Gastrocnemius medialis (tissue), 4 donors: Measurements from ENCODE around the gene GALNT13. TPM values are rescaled to one million over a fixed set of nuclear protein-coding genes. Genes with fewer than 3 reads are reported as not detected.

Source experiments
- ATAC-seq, 2 donors: fragments of 150-250 bp; one replicate each; pipeline ENCODE4 v1.9.1; 2016
- DNase-seq, 2 donors: peaks; one replicate each; pipeline ENCODE4 v3.0.0-alpha.2; 2019
- H3K27ac ChIP-seq, 4 donors: fragments of 200-600 bp; sonication (generic); 1 replicate in 1 of 4; 2 replicates in 3 of 4; pipeline ENCODE4 v1.5.1; 2016 to 2018; ENCODE audit warnings: mild to moderate bottlenecking in 2 of 4, moderate library complexity in 1 of 4
- H3K27me3 ChIP-seq, 3 donors: fragments of 200-600 bp; sonication (generic) in 2 of 3; 1 replicate in 1 of 3; 2 replicates in 2 of 3; pipeline versions ENCODE4 v1.5.1 to v1.6.0; 2016 to 2019; ENCODE audit warnings: mild to moderate bottlenecking in 1 of 3, moderate library complexity in 1 of 3
- H3K36me3 ChIP-seq, 2 donors: fragments of 200-600 bp; sonication (generic) in 1 of 2; one replicate each; pipeline ENCODE4 v1.5.1; 2017 to 2018
- H3K4me1 ChIP-seq, 2 donors: fragments of 200-600 bp; sonication (generic) in 1 of 2; one replicate each; pipeline ENCODE4 v1.5.1; 2016 to 2017; ENCODE audit warnings: mild to moderate bottlenecking in 2 of 2
- H3K4me3 ChIP-seq, 4 donors: fragments of 200-600 bp; sonication (generic) in 3 of 4; 1 replicate in 1 of 4; 2 replicates in 3 of 4; pipeline ENCODE4 v1.5.1; 2016 to 2019; ENCODE audit warnings: mild to moderate bottlenecking in 2 of 4
- H3K9me3 ChIP-seq, 3 donors: fragments of 200-600 bp; sonication (generic) in 2 of 3; 1 replicate in 1 of 3; 2 replicates in 2 of 3; pipeline ENCODE4 v1.5.1; 2016 to 2019
- CTCF ChIP-seq, 5 experiments: fragments of 450-650 bp in 3 of 5; fragments of 200-600 bp in 2 of 5; sonication (generic) in 2 of 5; IDR thresholded peaks in 4 of 5; conservative IDR thresholded peaks in 1 of 5; 1 replicate in 4 of 5; 2 replicates in 1 of 5; pipeline ENCODE4 v1.5.1; 2016 to 2019; ENCODE audit warnings: antibody characterized with exemption in 5 of 5, mild to moderate bottlenecking in 3 of 5, moderate library complexity in 3 of 5
- POLR2A ChIP-seq, 2 donors: fragments of 450-650 bp; IDR thresholded peaks; one replicate each; pipeline ENCODE4 v1.6.1; 2017; ENCODE audit warnings: antibody characterized with exemption in 2 of 2, mild to moderate bottlenecking in 2 of 2, moderate library complexity in 2 of 2
- in situ Hi-C, 4 donors: fragments of 200-750 bp; cut with MboI; loops; one replicate each; pipeline versions ENCODE4 v1.15.0 to v1.8.0; 2017; ENCODE audit warnings: low sequenced_read_pairs in 4 of 4
- intact Hi-C: fragments of 100-400 bp; cut with DNase I; formaldehyde crosslinking; loops from one replicate; pipeline ENCODE4 v1.15.1; 2023; ENCODE audit warnings: low total_unique reads
- total RNA-seq, 4 donors: library from RNA; depleted of rRNA; stranded (reverse); fragments of >200 nt; gene quantifications; one replicate each; pipeline versions ENCODE4 v1.1.0 to v1.2.3, GENCODE V29; 2016

The GALNT13 gene
- total RNA-seq, 4 donors from 2014 or later: 0.10 TPM; not detected in 3

- intact Hi-C loops (no loop called here), in situ Hi-C loops (no loop called here)
- ATAC-seq (no peak), DNase-seq (no peak)
- no peak overlapping the region for H3K27ac ChIP-seq
- no peak for TF ChIP-seq CTCF (IDR thresholded peaks at IDR 0.05 in 4 of 5, conservative IDR thresholded peaks at IDR 0.05 in 1 of 5)
- H3K36me3 ChIP-seq: no peaks in the 10 kb centered on the region
- H3K4me1 ChIP-seq: no peaks in the 10 kb centered on the region
- H3K4me3 ChIP-seq: no peak overlapping the region
- H3K9me3 ChIP-seq: no peaks in the 10 kb centered on the region
- no peaks in the 10 kb centered on the region for H3K27me3 ChIP-seq
Measured at GRCh38 chr2:154428022-154428421, 556.3 kb downstream of the GALNT13 start.

DNA sequence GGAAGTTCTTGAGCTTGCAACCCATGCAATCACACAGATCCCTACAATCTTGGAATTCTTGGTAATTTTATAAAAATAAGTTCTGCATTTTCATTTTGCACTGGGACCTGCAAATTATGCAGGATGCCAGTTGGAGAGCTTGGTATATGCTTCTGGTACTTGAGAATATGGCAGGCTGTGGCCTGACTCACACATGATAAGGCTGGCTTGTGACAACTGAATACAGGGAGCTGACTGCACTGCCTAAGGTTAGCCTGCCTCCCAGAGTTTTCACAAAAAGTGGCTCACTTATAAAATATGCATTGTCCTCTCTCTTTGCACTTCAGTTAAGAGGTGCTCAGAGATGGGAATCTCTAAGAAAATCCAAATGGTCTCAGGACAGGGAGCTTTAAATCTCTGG is 561.3 kb downstream of the GALNT13 start:
- TF ChIP-seq CTCF (IDR thresholded peaks at IDR 0.05 in 4 of 5, conservative IDR thresholded peaks at IDR 0.05 in 1 of 5) (no peak), POLR2A (IDR thresholded peaks at IDR 0.05) (no peak)
- intact Hi-C loops (no loop called here), in situ Hi-C loops (no loop called here)
- H3K36me3 ChIP-seq: no peaks in the 10 kb centered on the region
- H3K4me3 ChIP-seq: no peak overlapping the region
- no peaks in the 10 kb centered on the region for H3K9me3 ChIP-seq
- DNase-seq (no peak), ATAC-seq (no peak)
- H3K27me3 ChIP-seq: no peaks in the 10 kb centered on the region
- H3K27ac ChIP-seq: no peak overlapping the region
- no peaks in the 10 kb centered on the region for H3K4me1 ChIP-seq

- intact Hi-C loops: no loop called here
- Histone ChIP-seq H3K4me3 (no peak overlapping the region), H3K36me3 (no peaks in the 10 kb centered on the region), H3K27ac (no peak overlapping the region), H3K9me3 (no peaks in the 10 kb centered on the region), H3K4me1 (no peaks in the 10 kb centered on the region), H3K27me3 (no peaks in the 10 kb centered on the region)
- in situ Hi-C loops: no loop called here
- DNase-seq (no peak), ATAC-seq (no peak)
- no peak for TF ChIP-seq POLR2A (IDR thresholded peaks at IDR 0.05)
- no peak for TF ChIP-seq CTCF (IDR thresholded peaks at IDR 0.05 in 4 of 5, conservative IDR thresholded peaks at IDR 0.05 in 1 of 5)
Measured at GRCh38 chr2:154437104-154437503, 565.4 kb downstream of the GALNT13 start.

GRCh38 chr2:154439156-154439555 is 567.4 kb downstream of the GALNT13 start:
- DNase-seq: no peak
- Histone ChIP-seq H3K27ac (no peak overlapping the region), H3K27me3 (no peaks in the 10 kb centered on the region), H3K36me3 (no peaks in the 10 kb centered on the region), H3K9me3 (no peaks in the 10 kb centered on the region), H3K4me3 (no peak overlapping the region), H3K4me1 (no peaks in the 10 kb centered on the region)
- intact Hi-C loops: no loop called here
- ATAC-seq: no peak
- TF ChIP-seq POLR2A (IDR thresholded peaks at IDR 0.05): no peak
- no peak for TF ChIP-seq CTCF (IDR thresholded peaks at IDR 0.05 in 4 of 5, conservative IDR thresholded peaks at IDR 0.05 in 1 of 5)
- in situ Hi-C loops: no loop called here

- intact Hi-C loops (no loop called here), in situ Hi-C loops (no loop called here)
- H3K4me1 ChIP-seq: no peaks in the 10 kb centered on the region
- no peak overlapping the region for H3K27ac ChIP-seq
- no peaks in the 10 kb centered on the region for H3K36me3 ChIP-seq
- TF ChIP-seq CTCF (IDR thresholded peaks at IDR 0.05 in 4 of 5, conservative IDR thresholded peaks at IDR 0.05 in 1 of 5) (no peak), POLR2A (IDR thresholded peaks at IDR 0.05) (no peak)
- no peak for DNase-seq
- H3K4me3 ChIP-seq: no peak overlapping the region
- H3K27me3 ChIP-seq: no peaks in the 10 kb centered on the region
- no peaks in the 10 kb centered on the region for H3K9me3 ChIP-seq
- ATAC-seq: no peak
Measured at GRCh38 chr2:154443919-154444318, 572.2 kb downstream of the GALNT13 start.
